ENCODE data around the gene MRPS30. TPM values are rescaled to one million over a fixed set of nuclear protein-coding genes. Genes with fewer than 3 reads are reported as not detected.

Gene MRPS30
- total RNA-seq, 1 experiment from 2014 or later: 106 TPM

DNA sequence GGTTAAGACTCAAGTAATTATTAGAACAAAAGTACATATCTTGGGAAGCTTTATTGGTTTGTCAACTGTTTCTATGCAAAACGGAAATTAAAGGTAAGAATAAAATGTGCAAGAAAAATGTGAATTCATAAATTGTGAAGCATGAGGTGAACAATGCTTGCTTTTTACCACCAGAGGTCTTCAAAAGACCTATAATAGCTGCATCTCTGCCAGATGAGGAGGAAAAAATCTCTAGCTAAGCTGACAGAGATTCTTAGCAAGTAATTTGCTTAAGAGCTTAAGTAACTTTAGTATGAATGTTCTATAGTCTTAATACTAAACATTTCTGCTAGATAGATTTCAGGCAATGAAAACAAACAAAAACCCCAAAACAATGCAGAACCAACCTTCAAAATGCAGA is 54.1 kb downstream of the MRPS30 start:
- Histone ChIP-seq H3K9me2 (ENCODE audit: insufficient read depth) (no peaks in the 10 kb centered on the region), H3K4me2 (no peak overlapping the region), H3K36me3 (ENCODE audit: low read depth) (no peaks in the 10 kb centered on the region), H3K27ac (no peak overlapping the region), H3K9me3 (ENCODE audit: insufficient read depth, low read depth) (no peaks in the 10 kb centered on the region), H4K20me1 (ENCODE audit: insufficient read depth) (no peaks in the 10 kb centered on the region), H3K4me3 (no peak overlapping the region), H3K79me2 (ENCODE audit: low read depth) (no peaks in the 10 kb centered on the region), H2AFZ (no peak overlapping the region), H3F3A (ENCODE audit: insufficient read depth, low read depth) (no peaks in the 10 kb centered on the region), H3K27me3 (ENCODE audit: insufficient read depth, low read depth) (no peaks in the 10 kb centered on the region), H3K4me1 (replicated peaks; ENCODE audit: insufficient read depth) (no peaks in the 10 kb centered on the region)
- POLR2A ChIA-PET (ENCODE audit: unreplicated experiment): no interaction called here
- CTCF ChIA-PET: interaction anchor here (0.6 to 1.0 kb wide), 5 partner anchors 90 to 913 kb away, joined by 3 to 5 read pairs (median 3); no protein-coding TSS in a partner anchor
- intact Hi-C loops (cut with micrococcal nuclease; ENCODE audit: unreplicated experiment): loop anchor here (1.0 to 5.0 kb wide), 5 partner anchors 74 to 776 kb away; no protein-coding TSS in a partner anchor
- BruUV-seq (replicated peaks): no TSS peak
- TF ChIP-seq EZH2 (IDR thresholded peaks at IDR 0.05; ENCODE audit: low read depth): no peak
- TF ChIP-seq, protein P1, sequence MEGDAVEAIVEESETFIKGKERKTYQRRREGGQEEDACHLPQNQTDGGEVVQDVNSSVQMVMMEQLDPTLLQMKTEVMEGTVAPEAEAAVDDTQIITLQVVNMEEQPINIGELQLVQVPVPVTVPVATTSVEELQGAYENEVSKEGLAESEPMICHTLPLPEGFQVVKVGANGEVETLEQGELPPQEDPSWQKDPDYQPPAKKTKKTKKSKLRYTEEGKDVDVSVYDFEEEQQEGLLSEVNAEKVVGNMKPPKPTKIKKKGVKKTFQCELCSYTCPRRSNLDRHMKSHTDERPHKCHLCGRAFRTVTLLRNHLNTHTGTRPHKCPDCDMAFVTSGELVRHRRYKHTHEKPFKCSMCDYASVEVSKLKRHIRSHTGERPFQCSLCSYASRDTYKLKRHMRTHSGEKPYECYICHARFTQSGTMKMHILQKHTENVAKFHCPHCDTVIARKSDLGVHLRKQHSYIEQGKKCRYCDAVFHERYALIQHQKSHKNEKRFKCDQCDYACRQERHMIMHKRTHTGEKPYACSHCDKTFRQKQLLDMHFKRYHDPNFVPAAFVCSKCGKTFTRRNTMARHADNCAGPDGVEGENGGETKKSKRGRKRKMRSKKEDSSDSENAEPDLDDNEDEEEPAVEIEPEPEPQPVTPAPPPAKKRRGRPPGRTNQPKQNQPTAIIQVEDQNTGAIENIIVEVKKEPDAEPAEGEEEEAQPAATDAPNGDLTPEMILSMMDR (conservative IDR thresholded peaks at IDR 0.05): peak; percentile 82
- DNase-seq: peak in 1 of 2 experiments; percentile 43
